Smooth muscle cell (in vitro differentiated cells): ENCODE measurements around the gene PFN2. TPM values are rescaled to one million over a fixed set of nuclear protein-coding genes. Genes with fewer than 3 reads are reported as not detected.

ENCODE experiments used
- DNase-seq: peaks from one replicate; lab custom pipeline; 2025; ENCODE audit not compliant: unreplicated experiment; lab: John Stamatoyannopoulos, UW
- H2AFZ ChIP-seq: fragments of 200-600 bp; sonication (generic); 2 replicates; pipeline ENCODE4 v1.6.0; 2016; ENCODE audit warnings: antibody characterized with exemption, low read depth, mild to moderate bottlenecking
- H3F3A ChIP-seq: fragments of 200-600 bp; sonication (generic); 2 replicates; pipeline ENCODE4 v1.6.0; 2017; ENCODE audit warnings: antibody characterized with exemption, low read depth
- H3K27ac ChIP-seq: fragments of 200-600 bp; sonication (generic); 2 replicates; pipeline ENCODE4 v1.5.1; 2016; ENCODE audit warnings: low read depth, mild to moderate bottlenecking
- H3K27me3 ChIP-seq: fragments of 200-600 bp; sonication (generic); 2 replicates; pipeline ENCODE4 v1.6.1; 2016; ENCODE audit warnings: low read depth, mild to moderate bottlenecking
- H3K36me3 ChIP-seq: fragments of 200-600 bp; sonication (generic); 2 replicates; pipeline ENCODE4 v1.5.1; 2016; ENCODE audit warnings: low read depth
- H3K4me1 ChIP-seq: fragments of 200-600 bp; sonication (generic); 2 replicates; pipeline ENCODE4 v1.5.1; 2016; ENCODE audit warnings: low read depth
- H3K4me2 ChIP-seq: fragments of 200-600 bp; sonication (generic); 2 replicates; pipeline ENCODE4 v1.6.0; 2016; ENCODE audit warnings: mild to moderate bottlenecking
- H3K4me3 ChIP-seq: fragments of 200-600 bp; sonication (generic); 2 replicates; pipeline ENCODE4 v1.5.1; 2016; ENCODE audit warnings: mild to moderate bottlenecking
- H3K79me2 ChIP-seq: fragments of 200-600 bp; sonication (generic); 2 replicates; pipeline ENCODE4 v1.6.0; 2016; ENCODE audit warnings: low read depth, mild to moderate bottlenecking
- H3K9ac ChIP-seq: fragments of 200-600 bp; sonication (generic); 2 replicates; pipeline ENCODE4 v1.6.0; 2016; ENCODE audit warnings: low read depth
- H3K9me3 ChIP-seq: fragments of 200-600 bp; sonication (generic); replicated peaks from 2 replicates; pipeline ENCODE4 v1.5.1; 2016; ENCODE audit warnings: low read depth
- H4K20me1 ChIP-seq: fragments of 200-600 bp; sonication (generic); 2 replicates; pipeline ENCODE4 v1.6.0; 2016; ENCODE audit warnings: low read depth
- WGBS: methylation state at CpG from one replicate; pipeline ENCODE4 v1.1.7; 2016; ENCODE audit warnings: low lambda C conversion rate; 5-methylcytosine and 5-hydroxymethylcytosine counted together
- polyA plus RNA-seq: library from polyadenylated mRNA; unstranded; fragments of >200 nt; fragmentation: Nextera tagmentation; extraction: Ambion mirVana; gene quantifications from 2 replicates; pipeline ENCODE4 v1.2.1, GENCODE V29; 2016
- small RNA-seq: library from RNA; depleted of rRNA; stranded (forward); fragments of <200 nt; gene quantifications from one replicate; pipeline ENCODE3, GENCODE V24; 2014
- total RNA-seq: library from RNA; depleted of rRNA; stranded (reverse); fragments of >200 nt; gene quantifications from 2 replicates; pipeline ENCODE4 v1.2.3, GENCODE V29; 2014
- TF ChIP-seq, protein P1 (sequence below): fragments of 200-600 bp; sonication (generic); IDR thresholded peaks from 2 replicates; pipeline ENCODE4 v1.5.1; 2017; ENCODE audit warnings: borderline replicate concordance, mild to moderate bottlenecking, antibody characterized with exemption; ENCODE audit not compliant: insufficient read depth, poor library complexity, severe bottlenecking

The PFN2 gene
- total and polyA plus RNA-seq, 2 experiments from 2014 or later, result 209 to 265 TPM

DNA sequence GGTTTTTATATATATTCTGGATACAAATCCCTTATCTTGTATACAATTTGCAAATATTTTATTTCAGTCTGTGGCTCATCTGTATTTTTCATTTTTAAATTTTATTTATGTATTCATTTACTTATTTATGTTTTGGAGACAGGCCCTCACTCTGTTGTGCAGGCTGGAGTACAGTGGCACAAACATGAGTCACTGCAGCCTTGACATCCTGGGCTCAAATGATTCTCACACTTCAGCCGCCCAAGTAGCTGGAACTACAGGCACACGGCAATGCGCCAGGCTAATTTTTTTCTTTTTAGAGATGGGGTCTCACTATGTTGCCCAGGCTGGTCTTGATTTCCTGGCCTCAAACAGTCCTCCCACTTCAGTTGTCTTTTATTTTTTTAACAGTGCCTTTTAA, 50.6 kb downstream of the PFN2 start:
- Histone ChIP-seq H3F3A (no peaks in the 10 kb centered on the region), H3K36me3 (no peaks in the 10 kb centered on the region), H3K4me1 (no peaks in the 10 kb centered on the region), H3K4me3 (no peak overlapping the region), H3K27me3 (no peaks in the 10 kb centered on the region), H3K9me3 (no peaks in the 10 kb centered on the region), H4K20me1 (no peaks in the 10 kb centered on the region), H3K4me2 (no peak overlapping the region), H3K27ac (no peak overlapping the region), H2AFZ (no peak overlapping the region), H3K79me2 (no peaks in the 10 kb centered on the region), H3K9ac (no peak overlapping the region)
- WGBS, result 96% methylated on average over 3 of the region's 3 CpGs
- no peak for DNase-seq
- TF ChIP-seq, protein P1, sequence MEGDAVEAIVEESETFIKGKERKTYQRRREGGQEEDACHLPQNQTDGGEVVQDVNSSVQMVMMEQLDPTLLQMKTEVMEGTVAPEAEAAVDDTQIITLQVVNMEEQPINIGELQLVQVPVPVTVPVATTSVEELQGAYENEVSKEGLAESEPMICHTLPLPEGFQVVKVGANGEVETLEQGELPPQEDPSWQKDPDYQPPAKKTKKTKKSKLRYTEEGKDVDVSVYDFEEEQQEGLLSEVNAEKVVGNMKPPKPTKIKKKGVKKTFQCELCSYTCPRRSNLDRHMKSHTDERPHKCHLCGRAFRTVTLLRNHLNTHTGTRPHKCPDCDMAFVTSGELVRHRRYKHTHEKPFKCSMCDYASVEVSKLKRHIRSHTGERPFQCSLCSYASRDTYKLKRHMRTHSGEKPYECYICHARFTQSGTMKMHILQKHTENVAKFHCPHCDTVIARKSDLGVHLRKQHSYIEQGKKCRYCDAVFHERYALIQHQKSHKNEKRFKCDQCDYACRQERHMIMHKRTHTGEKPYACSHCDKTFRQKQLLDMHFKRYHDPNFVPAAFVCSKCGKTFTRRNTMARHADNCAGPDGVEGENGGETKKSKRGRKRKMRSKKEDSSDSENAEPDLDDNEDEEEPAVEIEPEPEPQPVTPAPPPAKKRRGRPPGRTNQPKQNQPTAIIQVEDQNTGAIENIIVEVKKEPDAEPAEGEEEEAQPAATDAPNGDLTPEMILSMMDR, result no peak

DNA sequence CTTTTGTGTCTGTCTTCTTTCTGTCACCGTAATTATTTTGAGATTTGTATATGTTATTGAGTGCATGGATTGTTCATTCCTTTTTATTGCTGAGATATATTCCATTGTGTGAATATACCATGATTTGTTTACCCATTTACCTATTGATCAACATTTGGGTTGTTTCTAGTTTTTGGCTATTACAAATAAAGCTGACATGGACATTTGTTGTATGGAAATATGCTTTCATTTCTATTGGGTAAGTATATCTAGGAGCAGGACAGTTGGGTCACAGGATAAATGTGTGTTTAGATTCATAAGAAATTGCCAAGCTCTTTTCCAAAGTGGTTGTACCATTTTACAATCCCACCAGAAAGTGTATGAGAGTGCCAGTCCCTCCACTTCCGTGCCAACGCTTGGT, 51.2 kb downstream of the PFN2 start:
- H3K79me2 ChIP-seq, result no peaks in the 10 kb centered on the region
- no peaks in the 10 kb centered on the region for H3F3A ChIP-seq
- no peak overlapping the region for H2AFZ ChIP-seq
- H4K20me1 ChIP-seq, result no peaks in the 10 kb centered on the region
- DNase-seq, result no peak
- WGBS, result 98% methylated on average over 3 of the region's 3 CpGs
- H3K36me3 ChIP-seq, result no peaks in the 10 kb centered on the region
- no peaks in the 10 kb centered on the region for H3K9me3 ChIP-seq
- no peaks in the 10 kb centered on the region for H3K27me3 ChIP-seq
- H3K4me2 ChIP-seq, result no peak overlapping the region
- no peak overlapping the region for H3K27ac ChIP-seq
- TF ChIP-seq, protein P1, result no peak
- no peak overlapping the region for H3K4me3 ChIP-seq
- H3K4me1 ChIP-seq, result no peaks in the 10 kb centered on the region
- H3K9ac ChIP-seq, result no peak overlapping the region

DNA sequence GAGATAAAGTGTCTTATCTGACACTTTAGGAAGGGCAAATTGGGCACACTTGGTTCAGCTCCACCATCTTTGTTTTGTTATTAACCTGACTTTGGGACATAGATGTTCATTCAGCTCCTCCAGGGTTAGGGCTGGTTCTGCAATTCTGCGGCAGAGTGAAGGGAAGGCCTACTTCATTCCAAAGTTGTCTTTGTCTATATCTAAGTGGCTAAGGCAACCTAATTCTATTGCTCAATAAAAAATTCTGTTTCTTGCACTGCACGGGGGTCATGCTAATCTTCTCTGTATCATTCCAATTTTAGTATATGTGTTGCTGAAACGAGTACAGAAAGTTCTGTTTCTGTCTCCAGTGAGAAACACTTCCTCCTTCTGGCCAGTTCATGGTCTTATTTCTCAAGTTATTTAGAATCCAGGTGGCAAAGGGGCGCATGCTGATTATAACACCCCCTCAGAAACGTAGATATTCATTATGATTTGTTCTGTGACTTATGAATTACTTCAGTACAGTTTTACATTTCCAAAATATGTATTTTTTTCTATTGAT, 53.5 kb downstream of the PFN2 start:
- no peaks in the 10 kb centered on the region for H3K36me3 ChIP-seq
- H3K4me3 ChIP-seq, result no peak overlapping the region
- no peak overlapping the region for H2AFZ ChIP-seq
- H3F3A ChIP-seq, result no peaks in the 10 kb centered on the region
- no peaks in the 10 kb centered on the region for H3K9me3 ChIP-seq
- TF ChIP-seq, protein P1, result no peak
- H3K4me1 ChIP-seq, result no peaks in the 10 kb centered on the region
- no peak for DNase-seq
- H3K79me2 ChIP-seq, result no peaks in the 10 kb centered on the region
- H3K4me2 ChIP-seq, result no peak overlapping the region
- no peaks in the 10 kb centered on the region for H4K20me1 ChIP-seq
- no peak overlapping the region for H3K9ac ChIP-seq
- 97% methylated on average over 5 of the region's 5 CpGs for WGBS
- H3K27ac ChIP-seq, result no peak overlapping the region
- H3K27me3 ChIP-seq, result no peaks in the 10 kb centered on the region

Small RNA genes within 50 kb of the gene (small RNA-seq; reads per million reads assigned to genes)
- gene RNU6-720P, result not detected

Other genes starting within 250 kb of the PFN2 start
- 52.0 and 56.3 TPM in 2 replicates for gene COMMD2, start 218.4 kb downstream of the PFN2 start, total RNA-seq
- 38.9 and 47.5 TPM in 2 replicates for gene COMMD2, start 218.4 kb downstream of the PFN2 start, polyA plus RNA-seq
- not detected in 2 replicates for gene ANKUB1, start 178.3 kb downstream of the PFN2 start, total RNA-seq
- not detected in 2 replicates for gene ANKUB1, start 178.3 kb downstream of the PFN2 start, polyA plus RNA-seq
- gene RNF13, start 157.7 kb downstream of the PFN2 start, total RNA-seq, result 72.7 and 81.9 TPM in 2 replicates
- gene RNF13, start 157.7 kb downstream of the PFN2 start, polyA plus RNA-seq, result 46.1 and 64.2 TPM in 2 replicates